Stimulated activated CD8-positive, alpha-beta memory T cell treated with anti-CD3 and anti-CD28 coated beads, Interleukin-15, amount 100 ng/mL, for 1 hour (primary cell): ENCODE data around the gene CASP14.
"Not testable (repeated sequence)": the region's sequence is repeated elsewhere in the genome, so short reads cannot be mapped to it uniquely, and the experiment has no call there.

Experiments used
- DNase-seq: peaks from one replicate; pipeline ENCODE4 v3.0.0-alpha.2; 2020; ENCODE audit warnings: low read depth

The CASP14 gene, protein sequence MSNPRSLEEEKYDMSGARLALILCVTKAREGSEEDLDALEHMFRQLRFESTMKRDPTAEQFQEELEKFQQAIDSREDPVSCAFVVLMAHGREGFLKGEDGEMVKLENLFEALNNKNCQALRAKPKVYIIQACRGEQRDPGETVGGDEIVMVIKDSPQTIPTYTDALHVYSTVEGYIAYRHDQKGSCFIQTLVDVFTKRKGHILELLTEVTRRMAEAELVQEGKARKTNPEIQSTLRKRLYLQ

DNA sequence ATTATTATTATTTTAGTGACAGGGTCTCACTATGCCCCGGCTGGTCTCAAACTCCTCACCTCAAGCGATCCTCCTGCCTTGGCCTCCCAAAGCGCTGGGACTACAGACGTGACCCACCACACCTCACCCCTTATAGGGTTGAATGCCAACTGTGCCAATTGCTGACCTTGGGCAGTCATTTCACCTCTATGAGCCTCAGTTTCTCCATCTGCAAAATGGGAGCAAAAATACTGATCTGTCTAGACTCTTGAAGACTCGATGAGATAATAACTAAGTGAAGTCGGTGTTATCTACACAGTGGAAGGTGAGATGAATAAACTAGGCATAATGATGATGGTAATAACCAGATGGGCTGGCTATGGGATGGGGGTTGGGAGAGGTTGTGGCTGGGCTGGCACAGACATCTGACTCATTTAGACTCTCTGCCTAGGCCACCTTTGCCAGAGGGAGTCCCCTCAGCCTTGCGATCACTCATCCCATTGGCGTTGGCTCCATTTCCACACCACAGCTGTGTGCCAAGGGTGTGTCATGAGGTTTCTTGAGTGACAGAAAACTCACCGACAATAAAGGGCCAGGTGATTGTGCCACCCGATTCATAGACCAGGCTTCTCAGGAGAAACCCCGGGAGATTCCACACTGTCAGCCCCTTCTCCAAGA lies at the start of gene CASP14:
TSS of gene CASP14 (plus strand) at position 596 of the 657 bp plus-strand sequence. CDS start 2,772 bp downstream, outside the sequence.
- no peak for DNase-seq

DNA sequence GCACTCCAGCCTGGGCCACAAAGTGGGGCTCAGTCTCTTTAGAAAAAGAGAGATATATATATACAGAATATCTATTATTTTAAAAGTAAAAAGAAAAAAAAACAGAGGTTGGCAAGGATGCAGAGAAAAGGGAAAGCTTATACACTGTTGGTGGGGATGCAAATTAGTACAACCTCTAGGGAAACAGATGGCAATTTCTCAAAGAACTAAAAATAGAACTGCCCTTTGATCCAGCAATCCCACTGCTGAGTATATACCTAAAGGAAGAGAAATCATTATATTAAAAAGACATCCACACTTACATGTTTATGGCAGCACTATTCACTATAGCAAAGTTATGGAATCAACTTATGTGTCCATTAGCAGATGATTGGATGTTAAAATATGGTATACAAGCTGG lies 41.0 kb upstream of the CASP14 start:
- no peak for DNase-seq

DNA sequence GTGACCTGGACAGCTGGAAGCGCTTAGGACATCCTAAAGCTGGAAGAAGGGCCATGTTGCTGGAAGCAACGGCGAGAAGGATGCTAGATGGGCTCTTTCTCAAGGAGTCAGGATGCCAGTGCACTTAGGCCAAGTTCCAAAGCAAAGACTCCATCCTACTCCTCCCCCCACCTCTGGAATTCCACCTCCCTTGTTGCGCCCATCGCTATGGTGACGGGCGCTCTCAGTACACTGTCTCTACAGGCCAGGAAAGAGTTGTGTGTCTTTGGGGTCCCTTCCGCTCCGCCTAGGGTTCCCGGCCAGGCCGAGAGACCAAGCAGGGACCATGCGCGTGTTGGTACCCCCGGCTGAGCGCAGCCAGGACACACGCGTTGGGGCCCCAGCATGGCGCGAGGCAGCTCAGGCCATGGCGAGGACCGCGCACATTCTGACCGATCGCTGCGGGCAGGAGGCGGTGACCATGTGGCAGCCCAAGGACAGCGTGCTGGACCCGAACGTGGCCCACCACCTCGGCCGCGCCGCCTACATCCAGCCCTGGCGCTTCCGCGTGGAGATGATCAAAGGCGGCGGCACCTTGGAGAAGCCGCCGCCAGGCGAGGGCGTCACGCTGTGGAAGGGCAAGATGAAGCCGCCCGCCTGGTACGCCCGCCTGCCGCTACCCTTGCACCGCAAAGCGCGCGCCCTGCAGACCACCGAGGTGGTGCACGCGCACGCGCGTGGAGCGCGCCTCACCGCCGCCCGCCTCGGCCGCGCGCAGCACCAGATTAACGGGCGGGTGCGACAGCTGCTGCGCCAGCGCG lies 38.6 kb upstream of the CASP14 start:
- no peak for DNase-seq

DNA sequence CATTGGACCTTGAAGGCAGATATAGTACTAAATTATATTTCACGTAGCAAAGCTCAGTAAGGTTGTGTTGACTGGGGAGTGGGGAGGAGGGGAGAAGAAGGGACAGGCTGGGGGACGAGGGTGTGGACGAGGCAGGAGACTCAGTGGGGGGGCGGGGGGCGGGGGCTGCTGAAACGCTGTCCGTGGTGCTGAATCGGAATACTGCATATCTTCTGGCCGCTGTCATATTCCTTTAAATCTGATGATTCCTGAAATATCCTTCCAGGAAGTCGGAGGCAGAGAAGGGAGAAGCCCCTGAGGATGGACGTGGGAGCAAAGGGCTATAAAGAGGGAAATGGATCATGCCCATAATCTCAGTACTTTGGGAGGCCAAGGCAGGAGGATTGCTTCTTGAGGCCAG lies 34.7 kb upstream of the CASP14 start:
- DNase-seq: no peak

DNA sequence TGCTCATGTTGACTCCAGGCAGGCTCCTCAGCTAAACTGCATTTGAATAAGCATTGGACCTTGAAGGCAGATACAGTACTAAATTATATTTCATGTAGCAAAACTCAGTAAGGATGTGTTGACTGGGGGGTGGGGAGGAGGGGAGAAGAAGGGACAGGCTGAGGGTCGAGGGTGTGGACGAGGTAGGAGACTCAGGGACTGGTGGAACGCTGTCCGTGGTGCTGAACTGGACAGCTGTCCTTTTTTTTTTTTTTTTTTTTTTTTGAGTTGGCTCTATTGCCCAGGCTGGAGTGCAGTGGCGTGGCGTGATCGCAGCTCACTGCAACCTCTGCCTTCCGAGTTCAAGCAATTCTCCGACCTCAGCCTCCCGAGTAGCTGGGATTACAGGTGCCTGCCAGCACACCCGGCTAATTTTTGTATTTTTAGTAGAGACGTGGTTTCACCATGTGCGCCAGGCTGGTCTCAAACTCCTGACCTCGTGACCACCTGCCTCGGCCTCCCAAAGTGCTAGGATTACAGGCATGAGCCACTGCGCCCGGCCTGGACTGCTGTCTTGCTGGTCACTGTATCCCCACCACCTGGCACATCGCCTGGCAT lies 33.2 kb upstream of the CASP14 start:
- no peak for DNase-seq

DNA sequence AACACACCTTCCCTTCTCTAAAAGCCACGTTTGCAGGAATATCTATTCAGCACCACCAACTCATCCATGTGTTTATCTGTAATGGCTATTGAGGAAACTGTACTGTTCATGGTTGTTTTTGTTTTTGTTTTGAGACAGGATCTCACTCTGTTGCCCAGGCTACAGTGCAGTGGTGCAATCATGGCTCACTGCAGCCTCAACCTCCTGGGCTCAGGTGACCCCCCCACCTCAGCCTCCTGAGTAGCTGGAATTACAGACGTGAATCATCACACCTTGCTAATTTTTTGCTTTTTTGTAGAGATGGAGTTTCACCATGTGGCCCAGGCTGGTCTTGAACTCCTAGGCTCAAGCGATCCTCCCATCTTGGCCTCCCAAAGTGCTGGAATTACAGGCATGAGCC lies 30.4 kb upstream of the CASP14 start:
- DNase-seq: not testable (repeated sequence)

DNA sequence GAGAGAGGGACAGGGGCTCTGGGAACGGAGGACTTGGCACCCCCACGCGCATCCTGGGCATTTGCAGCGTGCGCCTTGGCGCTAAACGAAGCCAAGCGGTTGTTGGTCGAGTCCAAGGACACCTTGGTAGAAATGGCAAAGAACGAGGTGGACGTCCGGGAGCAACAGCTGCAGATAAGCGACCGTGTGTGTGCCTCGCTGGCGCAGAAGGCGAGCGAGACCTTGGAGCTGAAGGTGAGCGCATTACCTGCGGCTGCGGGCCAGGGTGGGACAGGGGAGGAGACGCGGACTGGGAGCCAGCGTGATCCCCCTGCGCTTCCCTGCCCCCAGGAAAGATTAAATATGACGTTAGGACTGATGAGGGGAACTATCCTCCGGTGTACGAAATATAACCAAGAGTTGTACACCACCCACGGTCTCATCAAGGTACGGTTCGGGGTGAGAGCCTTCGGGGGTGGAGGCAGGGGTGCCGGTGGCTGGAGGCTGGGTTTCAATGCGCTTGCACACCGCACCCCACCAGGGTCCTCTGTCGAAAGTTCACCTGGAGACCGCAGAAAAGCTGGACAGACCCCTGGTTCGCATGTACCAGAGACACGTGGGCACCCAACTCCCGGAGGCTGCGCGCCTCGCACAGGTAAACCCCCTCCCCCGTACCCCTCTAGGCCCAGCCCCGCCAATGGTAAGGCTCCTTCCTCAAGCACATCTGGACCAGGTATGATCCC lies 27.8 kb upstream of the CASP14 start:
- no peak for DNase-seq

DNA sequence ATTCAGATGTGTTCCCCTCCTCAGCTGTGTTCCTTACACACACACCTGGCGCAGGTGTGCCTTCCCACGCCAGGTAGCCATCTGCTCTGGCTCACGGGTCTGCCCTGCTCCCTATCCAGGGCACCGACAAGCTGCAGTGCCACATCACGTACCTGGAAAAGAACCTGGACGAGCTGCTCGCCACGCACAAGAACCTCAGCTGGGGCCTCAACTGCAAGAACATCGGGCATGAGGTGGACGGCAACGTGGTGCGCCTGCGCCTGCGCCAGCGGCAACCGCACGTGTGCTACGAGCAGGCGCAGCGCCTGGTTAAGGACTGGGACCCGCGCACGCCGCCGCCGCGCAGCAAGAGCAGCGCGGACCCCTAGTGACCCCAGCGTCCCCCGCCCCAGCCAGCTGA lies 26.5 kb upstream of the CASP14 start:
- DNase-seq: no peak

DNA sequence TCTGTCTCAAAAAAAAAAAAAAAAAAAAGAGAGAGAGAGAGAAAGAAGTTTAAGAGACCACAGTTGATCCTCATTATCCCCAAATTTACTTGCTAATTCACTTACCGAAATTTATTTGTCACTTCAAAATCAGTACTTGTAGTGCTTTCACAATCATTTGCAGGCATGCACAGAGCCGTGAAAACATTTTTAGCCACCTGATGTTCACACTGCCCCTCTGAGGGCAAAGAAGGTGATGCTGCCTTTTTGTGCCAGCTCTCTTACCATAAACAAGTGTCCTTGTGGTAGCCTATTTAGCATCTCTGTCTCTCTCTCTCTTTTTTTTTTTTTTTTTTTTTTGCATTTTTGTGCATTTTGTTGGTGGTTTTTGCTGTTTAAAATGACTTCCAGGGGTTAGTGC lies 24.1 kb upstream of the CASP14 start:
- no peak for DNase-seq

DNA sequence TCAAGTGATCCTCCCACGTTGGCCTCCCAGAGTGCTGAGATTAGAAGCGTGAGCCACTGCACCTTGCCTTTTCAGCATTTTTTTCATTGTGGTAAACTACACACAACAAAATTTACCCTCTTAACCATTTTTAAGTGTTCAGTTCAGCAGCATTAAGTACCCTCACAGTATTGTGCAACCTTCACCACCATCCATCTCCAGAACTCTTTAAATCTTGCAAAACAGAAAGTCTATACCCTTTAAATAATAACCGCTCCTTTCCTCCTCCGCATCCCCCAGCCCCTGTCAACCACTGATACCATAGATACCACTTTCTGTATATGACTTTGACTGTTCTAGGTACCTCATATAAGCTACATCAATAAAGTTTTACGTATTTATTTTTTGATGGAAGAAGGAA lies 20.8 kb upstream of the CASP14 start:
- DNase-seq: no peak

DNA sequence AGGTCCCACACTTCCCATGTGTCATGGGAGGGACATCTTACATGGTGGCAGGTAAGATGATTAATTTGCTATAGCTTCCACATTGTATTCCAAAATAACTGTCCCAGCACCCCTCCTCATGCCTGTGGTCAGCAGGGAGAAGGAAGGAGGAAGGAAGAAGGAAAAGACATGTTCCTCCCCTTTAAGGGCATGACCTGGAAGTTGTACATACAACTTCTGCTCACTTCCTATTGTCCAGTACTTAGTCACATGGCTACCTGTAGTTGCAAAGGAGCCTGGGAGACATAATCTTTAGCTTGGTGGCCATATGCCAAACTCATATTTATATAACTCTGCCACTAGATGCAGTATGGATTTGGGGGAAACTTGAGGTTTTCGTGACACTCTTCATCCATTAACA lies 17.6 kb upstream of the CASP14 start:
- no peak for DNase-seq

DNA sequence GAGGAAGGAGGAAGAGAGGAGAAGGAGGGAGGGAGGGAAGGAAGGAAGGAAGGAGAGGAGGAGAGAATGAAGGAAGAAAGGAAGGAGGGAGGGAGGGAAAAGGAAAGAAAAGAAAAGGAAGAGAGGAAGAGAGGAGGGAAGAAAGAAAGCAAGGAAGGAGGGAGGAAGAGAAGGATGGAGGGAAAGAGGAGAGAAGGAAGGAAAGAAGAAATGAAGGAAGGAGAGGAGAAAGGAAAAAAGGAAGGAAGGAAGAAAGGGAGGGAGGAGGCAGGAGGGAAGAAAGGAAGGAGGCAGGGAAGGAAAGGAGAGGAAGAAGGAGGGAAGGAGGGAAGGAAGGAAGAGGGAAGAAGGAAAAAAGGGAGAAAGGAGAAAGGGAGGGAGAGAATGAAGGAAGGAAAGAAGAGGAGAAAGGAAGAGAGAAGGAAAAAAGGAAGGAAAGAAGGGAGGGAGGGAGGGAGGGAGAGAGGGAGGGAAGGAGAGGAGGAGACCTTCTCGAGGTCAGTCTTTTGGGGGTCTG lies 13.4 kb upstream of the CASP14 start:
- DNase-seq: no peak

DNA sequence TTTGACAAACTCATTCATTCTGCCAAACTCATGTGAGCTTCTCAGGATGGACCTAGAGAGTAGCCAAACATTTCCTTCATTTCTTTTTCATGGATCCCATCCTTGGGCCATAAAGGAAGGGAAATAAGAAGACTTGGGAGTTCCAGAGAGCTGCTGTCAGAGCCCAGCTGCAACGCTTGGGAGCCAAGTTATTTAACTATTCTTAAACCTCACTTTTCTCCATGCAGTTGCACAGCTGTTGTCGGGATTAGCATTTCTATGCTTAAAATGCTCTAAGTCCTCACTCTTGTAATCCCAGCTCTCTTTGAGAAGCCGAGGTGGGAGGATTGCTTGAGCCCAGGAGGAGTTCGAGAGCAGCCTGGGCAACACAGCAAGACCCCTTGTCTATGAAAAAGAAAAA lies 11.7 kb upstream of the CASP14 start:
- no peak for DNase-seq

DNA sequence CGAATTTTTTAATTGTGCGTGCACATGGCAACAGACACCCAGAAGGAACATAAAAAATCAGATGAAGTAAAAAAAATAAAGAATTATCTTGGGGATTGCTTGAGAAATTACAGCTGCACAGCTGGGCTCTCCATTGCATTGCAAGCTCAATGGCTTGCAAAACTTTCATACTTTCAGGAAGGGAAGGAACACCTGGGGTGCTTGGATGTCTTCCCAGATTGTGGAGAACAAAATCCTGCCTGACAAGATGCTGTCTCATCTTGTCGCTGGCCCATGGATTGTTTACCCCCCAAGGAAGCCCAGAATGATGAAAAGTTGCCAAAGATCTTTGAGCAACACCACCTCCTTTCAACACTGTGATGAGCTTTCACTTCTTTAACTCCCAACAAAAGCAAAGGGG lies 11.0 kb upstream of the CASP14 start:
- no peak for DNase-seq

DNA sequence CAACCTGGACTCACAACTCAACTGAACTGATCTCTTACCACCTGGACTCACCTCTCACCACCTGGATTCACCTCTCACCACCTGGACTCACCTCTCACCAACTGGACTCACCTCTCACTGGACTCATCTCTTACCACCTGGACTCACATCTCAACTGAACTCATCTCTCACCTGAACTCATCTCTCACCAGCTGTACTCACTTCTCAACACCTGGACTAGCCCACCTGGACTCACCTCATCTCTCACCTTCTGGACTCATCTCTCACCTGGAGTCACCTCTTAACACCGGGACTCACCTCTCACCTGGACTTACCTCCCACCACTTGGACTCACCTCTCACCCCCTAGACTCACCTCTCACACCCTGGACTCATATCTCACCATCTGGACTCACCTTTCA lies 7.3 kb upstream of the CASP14 start:
- no peak for DNase-seq

DNA sequence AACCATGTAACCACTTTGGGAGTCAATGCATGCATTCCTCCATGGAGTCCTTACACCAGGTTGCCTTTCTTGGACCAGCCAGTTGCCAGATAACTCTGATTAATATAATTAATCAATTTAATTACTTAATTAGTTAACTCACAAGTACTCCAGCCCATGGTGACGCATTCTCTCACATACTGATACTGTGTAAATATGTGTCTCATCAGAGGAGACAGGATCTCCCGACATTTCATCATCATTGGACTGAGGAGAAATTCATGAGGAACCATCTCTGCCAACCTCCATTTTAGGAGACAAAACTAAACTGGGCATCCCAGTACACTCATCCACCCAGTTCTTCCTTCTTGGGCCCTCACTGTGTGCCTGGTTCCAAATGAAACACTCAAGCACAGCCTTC lies 6.5 kb upstream of the CASP14 start:
- DNase-seq: no peak

DNA sequence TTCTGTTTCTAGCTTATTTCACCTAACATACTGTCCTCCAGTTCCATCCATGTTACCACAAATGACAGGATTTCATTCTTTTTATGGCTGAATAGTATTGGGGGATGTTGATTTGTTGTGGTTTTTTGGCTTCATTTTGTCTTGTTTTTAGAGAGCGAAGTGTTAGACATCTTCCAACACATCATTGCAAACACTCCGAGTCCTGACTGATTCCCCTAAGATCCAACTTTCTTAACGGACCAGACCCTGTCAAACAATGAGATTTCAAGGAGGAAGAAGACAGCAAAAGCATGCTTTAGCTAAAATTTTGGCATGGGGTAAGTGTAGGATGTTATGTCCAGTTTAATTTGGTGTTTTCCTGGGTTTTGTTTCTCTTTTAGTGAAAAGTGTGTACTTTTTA lies 3.8 kb upstream of the CASP14 start:
- DNase-seq: no peak

DNA sequence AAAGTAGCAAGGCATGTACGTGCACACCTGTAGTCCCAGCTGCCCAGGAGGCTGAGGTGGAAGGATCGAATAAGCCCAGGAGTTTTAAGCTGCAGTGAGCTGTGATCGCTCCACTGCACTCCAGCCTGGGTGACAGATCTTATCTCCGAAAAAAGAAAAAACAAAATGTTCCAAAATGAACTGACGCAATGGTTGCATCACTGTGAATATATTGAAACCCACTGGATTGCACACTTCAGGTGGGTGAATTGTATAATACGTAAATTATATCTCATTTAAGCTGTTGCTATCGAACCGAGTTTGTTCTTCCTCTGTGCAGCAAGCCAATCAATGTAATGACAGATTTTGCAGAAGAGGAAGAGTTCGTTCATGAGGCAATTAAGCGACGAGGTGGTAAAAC lies 1.6 kb upstream of the CASP14 start:
- DNase-seq: no peak

DNA sequence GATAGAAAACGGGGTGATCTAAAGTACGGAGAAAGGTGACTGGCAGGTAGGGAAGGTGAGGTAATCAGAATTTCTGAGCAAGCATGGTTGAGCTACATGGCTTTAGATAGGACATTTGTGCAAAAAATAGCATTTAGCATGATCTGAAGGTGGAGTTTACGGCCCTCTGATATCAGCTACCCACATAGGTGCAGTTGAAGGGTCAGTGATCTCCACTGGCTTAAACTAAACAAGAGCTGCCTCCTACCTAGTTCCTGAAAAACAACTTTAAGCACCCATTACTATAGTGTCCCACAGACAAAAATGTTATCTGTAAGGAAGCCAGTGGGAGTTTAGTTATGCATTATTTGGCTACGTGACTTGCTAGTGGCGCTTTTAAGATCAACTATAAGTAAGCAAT lies 1.2 kb upstream of the CASP14 start:
- DNase-seq: no peak

DNA sequence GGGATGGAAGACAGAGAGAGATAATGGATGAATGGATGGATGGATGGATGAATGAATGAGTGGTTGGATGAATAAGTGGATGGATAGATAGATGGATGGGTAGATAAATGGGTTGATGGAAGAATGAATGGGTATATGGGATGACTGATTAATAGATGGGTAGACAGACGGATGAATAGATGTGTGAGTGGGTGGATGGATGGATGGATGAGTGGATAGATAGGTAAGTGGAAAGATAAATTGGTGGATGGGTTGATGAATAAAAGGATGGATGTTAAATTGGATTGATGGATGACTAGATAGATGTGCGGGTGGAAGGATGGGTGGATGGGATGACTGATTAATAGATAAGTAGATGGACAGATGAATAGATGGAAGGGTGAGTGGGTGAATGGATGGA lies 1.4 kb downstream of the CASP14 start:
- no peak for DNase-seq

DNA sequence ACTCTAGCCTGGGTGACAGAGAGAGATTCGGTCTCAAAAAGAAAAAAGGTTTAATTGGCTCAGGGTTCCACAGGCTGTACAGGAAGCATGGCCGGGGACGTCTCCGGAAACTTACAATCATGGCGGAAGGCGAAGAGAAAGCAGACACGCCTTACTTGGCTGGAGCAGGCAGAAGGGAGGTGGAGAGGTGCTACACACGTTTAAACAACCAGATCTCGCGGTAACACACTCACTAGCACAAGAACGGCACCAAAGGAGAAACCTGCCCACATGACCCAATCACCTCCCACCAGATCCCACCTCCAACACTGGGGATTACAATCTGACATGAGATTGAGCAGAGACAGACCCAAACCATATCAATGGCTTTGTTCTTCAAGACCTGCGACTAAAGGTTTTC lies 12.8 kb downstream of the CASP14 start:
- no peak for DNase-seq

DNA sequence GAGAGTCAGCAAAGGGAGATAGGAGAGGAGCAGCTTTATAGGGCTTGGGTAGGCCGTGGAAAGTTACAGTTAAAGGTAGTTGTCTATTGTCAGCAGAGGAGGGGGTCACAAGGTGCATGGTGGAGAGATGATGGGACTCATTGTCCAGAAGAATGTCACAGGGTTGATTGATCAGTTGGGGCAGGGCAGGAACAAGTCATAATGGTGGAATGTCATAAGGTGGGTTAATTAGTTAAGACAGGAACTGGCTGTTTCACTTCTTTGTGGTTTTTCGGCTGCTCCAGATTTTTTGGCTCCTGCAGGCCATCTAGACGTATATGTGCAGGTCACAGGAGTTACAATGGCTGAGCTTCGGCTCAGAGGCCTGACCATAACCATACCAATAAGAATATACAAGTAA lies 21.1 kb downstream of the CASP14 start:
- not testable (repeated sequence) for DNase-seq
